ENCODE measurements around the gene ZBTB48.
"Not testable (repeated sequence)": the region's sequence is repeated elsewhere in the genome, so short reads cannot be mapped to it uniquely, and the experiment has no call there.

ZBTB48 gene

DNA sequence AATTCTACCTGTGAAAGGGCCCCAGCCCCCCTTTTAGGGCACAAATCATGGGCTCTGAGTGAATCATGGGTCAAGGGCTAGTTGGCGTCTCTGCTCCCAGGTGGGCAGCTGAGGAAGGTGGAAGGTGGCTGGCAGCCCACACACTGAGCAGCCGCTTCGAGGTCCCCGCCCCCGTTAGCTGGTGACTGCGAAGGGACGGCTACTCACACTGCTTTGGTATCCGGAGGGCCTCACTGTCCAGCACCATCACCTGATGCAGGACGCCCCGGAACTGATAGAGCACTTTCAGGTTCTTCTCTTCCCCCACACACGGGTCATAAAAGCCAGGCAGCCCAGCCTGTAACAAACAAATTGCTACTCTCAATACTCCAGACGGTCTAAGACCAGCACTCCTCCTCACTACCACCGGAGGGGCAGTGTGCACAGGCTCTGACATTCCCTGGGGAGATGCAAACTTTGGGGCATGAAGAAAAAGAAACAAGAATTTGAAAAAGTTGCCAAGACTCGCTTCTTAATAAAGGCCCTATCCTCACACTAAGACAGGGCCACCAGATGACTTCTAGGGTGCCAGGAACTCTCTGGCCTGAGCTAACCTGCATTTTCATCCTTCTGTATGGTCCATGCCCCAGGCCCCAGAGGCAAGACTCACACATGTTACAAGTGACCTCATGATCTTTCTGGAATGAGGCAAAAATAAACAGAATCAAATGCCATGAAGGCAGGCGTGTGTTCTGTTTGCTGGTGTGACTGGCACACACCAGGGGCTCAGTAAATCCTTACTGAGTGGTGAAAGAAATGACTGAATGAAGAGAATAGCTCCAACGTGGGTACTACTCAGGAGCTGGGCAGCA is 56.3 kb downstream of the ZBTB48 start:
- DNase-seq: no peak

DNA sequence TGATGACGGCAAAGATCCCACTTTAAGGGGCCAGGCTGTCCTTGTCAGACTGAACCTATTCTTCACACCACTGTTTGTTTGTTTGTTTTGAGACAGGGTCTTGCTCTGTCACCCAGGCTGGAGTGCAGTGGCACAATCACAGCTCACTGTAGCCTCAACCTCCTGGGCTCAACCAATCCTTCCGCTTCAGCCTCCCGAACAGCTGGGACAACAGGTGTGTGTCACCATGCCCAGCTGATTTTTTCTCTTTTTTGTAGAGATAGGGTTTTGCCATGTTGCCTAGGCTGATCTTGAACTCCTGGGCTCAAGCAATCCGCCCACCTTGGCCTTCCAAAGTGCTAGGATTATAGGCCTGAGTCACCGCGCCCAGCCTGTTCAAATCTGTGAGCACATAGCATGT is 57.0 kb downstream of the ZBTB48 start:
- DNase-seq: not testable (repeated sequence)

DNA sequence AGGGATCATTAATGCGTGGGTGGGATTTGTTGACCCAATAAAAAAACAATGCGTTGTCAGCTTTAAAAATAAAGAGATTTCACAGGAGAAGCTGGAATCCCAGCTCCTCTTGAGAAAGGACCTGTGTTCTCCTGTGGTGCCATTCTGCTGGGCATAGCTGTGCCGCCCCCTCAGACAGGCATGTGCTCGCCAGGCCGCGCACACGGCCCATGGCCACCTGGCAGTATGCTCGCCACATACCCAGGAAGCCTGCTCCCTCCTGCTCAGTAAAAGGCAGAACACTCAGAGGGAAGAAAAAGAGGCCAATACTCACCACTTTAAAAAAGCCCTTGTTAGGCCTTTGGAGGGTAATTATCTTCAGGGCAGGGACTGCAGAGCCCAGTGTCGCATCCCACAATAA is 58.0 kb downstream of the ZBTB48 start:
- no peak for DNase-seq

DNA sequence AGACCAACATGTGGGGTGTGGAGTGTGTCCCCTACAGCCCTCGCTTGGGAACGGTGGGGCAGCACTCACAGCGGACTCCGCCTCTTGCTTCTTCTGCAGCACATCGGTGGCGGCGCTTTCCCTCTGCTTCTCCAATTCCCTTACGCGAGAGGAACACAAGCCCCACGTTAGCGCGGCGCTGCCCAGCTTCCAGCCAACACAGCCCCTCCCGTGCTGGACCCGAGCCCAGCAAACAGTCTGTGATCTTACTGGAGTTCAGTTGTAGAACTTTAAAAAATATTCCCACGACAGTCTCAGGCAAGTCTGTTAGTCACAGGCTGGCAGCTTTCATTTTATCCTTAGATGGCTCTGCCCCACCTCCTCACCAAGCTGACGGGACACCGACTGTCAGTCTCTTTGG is 58.4 kb downstream of the ZBTB48 start:
- DNase-seq: no peak

All from activated T-cell treated with anti-CD3 and anti-CD28 coated beads, Interleukin-2, amount 50 U/mL, for 1 hour (primary cell).